H1 (cell line): ENCODE results near the gene PNMA1.

Source experiments
- ATF2 ChIP-seq: IDR thresholded peaks from 2 replicates; pipeline ENCODE4 v1.6.1; 2012; ENCODE audit warnings: low read length, inconsistent platforms
- CEBPB ChIP-seq: IDR thresholded peaks from 2 replicates; pipeline ENCODE4 v1.6.1; 2012; ENCODE audit warnings: low read depth, low read length
- CHD2 ChIP-seq: IDR thresholded peaks from 2 replicates; pipeline ENCODE4 v1.6.1; 2012; ENCODE audit warnings: low read length, improper control_type of control experiment
- CTCF ChIP-seq, 3 experiments: IDR thresholded peaks; 1 replicate in 2 of 3; 2 replicates in 1 of 3; pipeline versions ENCODE4 v1.5.1 to v1.6.1; 2011; ENCODE audit warnings: low read length in 3 of 3, mild to moderate bottlenecking in 3 of 3, inconsistent platforms in 2 of 3, low read depth in 1 of 3, moderate library complexity in 1 of 3; ENCODE audit not compliant: insufficient read depth in 1 of 3; ENCODE audit errors: control extremely low read depth in 1 of 3
- E2F6 ChIP-seq: IDR thresholded peaks from 2 replicates; pipeline ENCODE4 v1.6.1; 2012; ENCODE audit warnings: inconsistent platforms
- EP300 ChIP-seq, 2 experiments: IDR thresholded peaks; 1 replicate in 1 of 2; 2 replicates in 1 of 2; pipeline ENCODE4 v1.6.1; 2011 to 2012; ENCODE audit warnings: low read depth in 2 of 2, low read length in 2 of 2, mild to moderate bottlenecking in 2 of 2, borderline replicate concordance in 1 of 2, inconsistent platforms in 1 of 2, moderate library complexity in 1 of 2
- NRF1 ChIP-seq: IDR thresholded peaks from 2 replicates; pipeline ENCODE4 v1.6.1; 2011; ENCODE audit warnings: mild to moderate bottlenecking, low read depth, low read length, improper control_type of control experiment
- RAD21 ChIP-seq, 2 experiments: IDR thresholded peaks in 1 of 2; conservative IDR thresholded peaks in 1 of 2; 2 replicates each; pipeline ENCODE4 v1.6.1; 2011; ENCODE audit warnings: low read depth in 2 of 2, low read length in 2 of 2, improper control_type of control experiment in 1 of 2, inconsistent platforms in 1 of 2, mild to moderate bottlenecking in 1 of 2, moderate library complexity in 1 of 2
- RBBP5 ChIP-seq: IDR thresholded peaks from 2 replicates; pipeline ENCODE4 v1.7.1; 2012; ENCODE audit warnings: low read depth, mild to moderate bottlenecking, inconsistent platforms, low read length, moderate library complexity, borderline replicate concordance
- SIN3A ChIP-seq, 2 experiments: IDR thresholded peaks in 1 of 2; conservative IDR thresholded peaks in 1 of 2; 2 replicates each; pipeline ENCODE4 v1.6.1; 2011 to 2012; ENCODE audit warnings: low read length in 2 of 2, improper control_type of control experiment in 1 of 2, low read depth in 1 of 2, mild to moderate bottlenecking in 1 of 2
- TEAD4 ChIP-seq: IDR thresholded peaks from 2 replicates; pipeline ENCODE4 v1.6.1; 2012; ENCODE audit warnings: low read depth, low read length, inconsistent platforms, mixed read lengths

DNA sequence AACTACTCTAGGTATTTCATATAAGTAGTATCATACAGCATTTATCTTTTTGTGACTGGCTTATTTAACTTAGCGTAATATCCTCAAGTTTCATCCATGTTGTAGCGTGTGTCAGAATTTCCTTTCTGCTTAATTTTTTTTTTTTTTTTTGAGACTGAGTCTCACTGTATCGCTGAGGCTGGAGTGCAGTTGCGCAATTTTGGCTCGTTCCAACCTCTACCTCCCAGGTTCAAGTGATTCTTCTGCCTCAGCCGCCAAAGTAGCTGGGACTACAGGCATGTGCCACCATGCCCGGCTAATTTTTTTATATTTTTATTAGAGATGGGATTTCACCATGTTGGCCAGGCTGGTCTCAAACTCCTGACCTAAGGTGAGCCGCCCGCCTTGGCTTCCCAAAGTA lies 28.9 kb downstream of the PNMA1 start:
- TF ChIP-seq CTCF (IDR thresholded peaks at IDR 0.05; ENCODE audit: control extremely low read depth in 1 of 3, insufficient read depth in 1 of 3, low read depth in 1 of 3, low read length in 3 of 3) (no peak), CHD2 (no peak), TEAD4 (no peak), E2F6 (no peak), EP300 (IDR thresholded peaks at IDR 0.05; ENCODE audit: borderline replicate concordance in 1 of 2, low read depth in 2 of 2, low read length in 2 of 2) (no peak), ATF2 (no peak), CEBPB (peak; percentile 81), NRF1 (no peak), RAD21 (IDR thresholded peaks at IDR 0.05 in 1 of 2, conservative IDR thresholded peaks at IDR 0.05 in 1 of 2; ENCODE audit: low read depth in 2 of 2, low read length in 2 of 2) (no peak), SIN3A (conservative IDR thresholded peaks at IDR 0.05 in 1 of 2, IDR thresholded peaks at IDR 0.05 in 1 of 2; ENCODE audit: low read depth in 1 of 2, low read length in 2 of 2) (no peak), RBBP5 (no peak)
